NCI-H1694 treated with DMSO at 0.1 percent for 48 hours (cell line): ENCODE data around the gene MYMX.
"Not testable (repeated sequence)": the region's sequence is repeated elsewhere in the genome, so short reads cannot be mapped to it uniquely, and the experiment has no call there.

Experiments used
- DNase-seq: peaks from one replicate; lab custom pipeline; 2025; lab: John Stamatoyannopoulos, UW

Gene MYMX

GRCh38 chr6:44219815-44220784 is 3.4 kb downstream of the MYMX start:
- no peak for DNase-seq

GRCh38 chr6:44220913-44221290 is 4.2 kb downstream of the MYMX start:
- no peak for DNase-seq

- peak; percentile 60 for DNase-seq
Measured at GRCh38 chr6:44221291-44221960, 4.7 kb downstream of the MYMX start.

- DNase-seq, result no peak
Measured at GRCh38 chr6:44221961-44222335, 5.2 kb downstream of the MYMX start.

- no peak for DNase-seq
Measured at GRCh38 chr6:44222486-44223318, 6.0 kb downstream of the MYMX start.

GRCh38 chr6:44223319-44224028 is 6.7 kb downstream of the MYMX start, which contains the start of gene SLC29A1:
Gene SLC29A1 (plus strand): TSS chr6:44223595. CDS start chr6:44227314, 3,719 bp downstream.
- DNase-seq, result peak; percentile 38

- no peak for DNase-seq
Measured at GRCh38 chr6:44224029-44224964, 7.6 kb downstream of the MYMX start.

GRCh38 chr6:44224965-44225305 is 8.2 kb downstream of the MYMX start:
- DNase-seq, result no peak

- no peak for DNase-seq
Measured at GRCh38 chr6:44225579-44226325, 9.0 kb downstream of the MYMX start.

- no peak for DNase-seq
Measured at GRCh38 chr6:44226368-44227147, 9.8 kb downstream of the MYMX start.

- DNase-seq, result no peak
Measured at GRCh38 chr6:44227148-44227793, 10.5 kb downstream of the MYMX start.

- no peak for DNase-seq
Measured at GRCh38 chr6:44228031-44228430, 11.3 kb downstream of the MYMX start.

- DNase-seq, result no peak
Measured at GRCh38 chr6:44228433-44228832, 11.7 kb downstream of the MYMX start.

- no peak for DNase-seq
Measured at GRCh38 chr6:44228836-44229235, 12.1 kb downstream of the MYMX start.

- no peak for DNase-seq
Measured at GRCh38 chr6:44229376-44230033, 12.8 kb downstream of the MYMX start.

GRCh38 chr6:44230034-44230675 is 13.4 kb downstream of the MYMX start:
- no peak for DNase-seq

GRCh38 chr6:44231426-44231825 is 14.7 kb downstream of the MYMX start:
- DNase-seq, result not testable (repeated sequence)
